Stimulated activated CD4-positive, alpha-beta T cell treated with anti-CD3 and anti-CD28 coated beads, Interleukin-2, amount 100 ng/mL, for 48 hours (primary cell): ENCODE results near the gene TMEM245.
"Not testable (repeated sequence)": the region's sequence is repeated elsewhere in the genome, so short reads cannot be mapped to it uniquely, and the experiment has no call there.

Source experiments
- DNase-seq, 2 donors: peaks; one replicate each; pipeline ENCODE4 v3.0.0-alpha.2; 2020

The TMEM245 gene

DNA sequence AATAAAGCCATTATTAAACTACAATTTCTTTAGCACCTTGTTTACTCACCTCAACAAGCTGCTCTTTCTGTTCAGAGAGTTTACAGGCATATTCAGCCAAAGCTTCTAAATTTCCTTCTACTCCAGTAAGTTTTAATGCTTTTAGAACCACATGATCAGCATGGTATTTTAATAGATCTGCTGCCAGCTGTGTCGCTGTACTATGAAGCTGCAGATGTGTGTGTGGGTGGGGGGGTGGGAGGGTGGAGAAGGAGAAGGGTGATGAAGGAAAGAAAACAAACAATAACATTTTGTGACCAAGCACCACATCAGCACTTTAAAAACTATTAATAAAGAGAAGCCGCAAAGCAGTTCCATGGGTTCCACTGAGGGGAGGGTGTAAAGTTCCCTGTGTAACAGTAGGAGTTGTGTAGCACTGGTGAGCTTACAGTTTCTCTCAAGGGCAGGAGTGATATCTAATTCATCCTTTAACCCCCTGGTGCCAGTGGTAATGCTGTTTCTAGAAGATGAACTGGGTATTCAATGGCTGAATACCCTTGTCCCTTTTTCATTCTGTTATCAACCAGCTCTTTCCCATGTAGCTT, 147.0 kb downstream of the TMEM245 start:
- no peak for DNase-seq

DNA sequence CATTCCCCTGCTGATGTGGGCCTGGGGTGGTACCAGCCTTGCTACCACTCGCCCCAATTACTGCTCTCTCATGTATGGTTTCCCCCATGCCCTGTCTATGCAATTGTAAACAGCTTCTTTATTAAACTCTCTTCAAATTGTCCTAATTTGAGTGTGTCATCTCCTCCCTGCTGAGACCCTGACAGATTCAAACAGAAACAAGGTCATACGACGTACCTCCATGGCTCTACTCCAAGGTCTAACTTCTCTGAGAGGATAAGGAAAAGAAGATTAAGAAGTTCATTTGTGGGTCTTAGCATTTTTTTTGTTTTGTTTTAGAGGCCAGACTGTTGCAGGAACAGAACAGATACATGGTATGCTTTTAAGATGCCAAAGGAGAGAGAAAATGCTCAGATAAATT, 147.6 kb downstream of the TMEM245 start:
- no peak for DNase-seq

GRCh38 chr9:108971392-108971791, 148.4 kb downstream of the TMEM245 start:
- not testable (repeated sequence) for DNase-seq

DNA sequence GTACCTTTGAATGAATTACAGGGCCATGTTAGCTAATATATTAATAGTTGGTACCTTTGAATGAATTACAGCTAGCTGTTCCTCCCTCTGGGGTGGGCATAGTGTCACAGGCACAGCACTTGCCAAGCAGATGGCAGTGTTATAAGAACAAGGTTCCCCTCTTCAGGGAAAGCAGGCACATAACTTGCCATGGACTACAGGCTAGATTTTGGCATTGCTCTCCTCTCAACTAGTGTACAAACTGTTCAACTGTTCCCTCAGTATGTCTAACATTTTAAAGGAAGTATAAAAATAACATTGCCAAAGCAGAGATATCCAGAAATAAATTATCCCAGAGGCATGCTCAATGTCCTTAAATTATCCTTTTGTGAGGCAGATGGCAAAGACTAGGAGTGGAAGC, 151.8 kb downstream of the TMEM245 start:
- DNase-seq: no peak
